ENCODE data around the gene HYAL3. TPM values are rescaled to one million over a fixed set of nuclear protein-coding genes. Genes with fewer than 3 reads are reported as not detected.

The HYAL3 gene
- total and polyA plus RNA-seq, 2 of the 13 experiments (the other 11 are each of a cell fraction or from before 2014, with no cell fraction given), result 5.5 to 10.4 TPM

- TF ChIP-seq ZBTB4 (CRISPR knock-in tag; IDR thresholded peaks at IDR 0.05; ENCODE audit: borderline replicate concordance) (no peak), SRSF9 (IDR thresholded peaks at IDR 0.05; ENCODE audit: borderline replicate concordance, insufficient read depth, low read depth, low read length, poor library complexity, severe bottlenecking) (no peak), POLR2AphosphoS5 (IDR thresholded peaks at IDR 0.05; ENCODE audit: low read depth, low read length) (peak; percentile 87), ZNF253 (CRISPR knock-in tag; IDR thresholded peaks at IDR 0.05; ENCODE audit: borderline replicate concordance) (no peak), SRSF4 (IDR thresholded peaks at IDR 0.05; ENCODE audit: low read depth, low read length, poor library complexity, severe bottlenecking) (no peak), AKAP8 (CRISPR knock-in tag; IDR thresholded peaks at IDR 0.05) (peak; percentile 87), ZNF768 (CRISPR knock-in tag; IDR thresholded peaks at IDR 0.05) (no peak; the same call in 1 of the 2 replicates), PTBP1 (IDR thresholded peaks at IDR 0.05; ENCODE audit: low read depth, low read length, poor library complexity, severe bottlenecking) (no peak), ZMYM3 (CRISPR knock-in tag; IDR thresholded peaks at IDR 0.05) (no peak), PCBP1 (IDR thresholded peaks at IDR 0.05; ENCODE audit: borderline replicate concordance, low read depth, low read length) (no peak), YY1 (IDR thresholded peaks at IDR 0.05; ENCODE audit: insufficient read depth, insufficient replicate concordance, low read depth, low read length) (peak; percentile 61), KDM6A (CRISPR knock-in tag; IDR thresholded peaks at IDR 0.05; ENCODE audit: low read depth) (no peak), SRF (IDR thresholded peaks at IDR 0.05; ENCODE audit: low read depth, low read length) (no peak), RCOR2 (CRISPR knock-in tag; IDR thresholded peaks at IDR 0.05) (0 out of 2 replicates have a peak, but pooled peaks have one; percentile 33), JUNB (CRISPR knock-in tag; IDR thresholded peaks at IDR 0.05; ENCODE audit: borderline replicate concordance) (no peak), MTF1 (CRISPR knock-in tag; IDR thresholded peaks at IDR 0.05) (peak; percentile 7; the same call in 1 of the 2 replicates), ZNF136 (CRISPR knock-in tag; IDR thresholded peaks at IDR 0.05; ENCODE audit: low read depth) (no peak), CHD4 (IDR thresholded peaks at IDR 0.05; ENCODE audit: borderline replicate concordance, low read length) (no peak), HNRNPLL (IDR thresholded peaks at IDR 0.05; ENCODE audit: low read depth, low read length, poor library complexity, severe bottlenecking) (peak; percentile 68), NFIC (IDR thresholded peaks at IDR 0.05; ENCODE audit: low read length) (no peak), SPEN (CRISPR knock-in tag; IDR thresholded peaks at IDR 0.05; ENCODE audit: low read depth) (peak; percentile 94), FOXM1 (CRISPR knock-in tag; IDR thresholded peaks at IDR 0.05) (no peak), RNF219 (CRISPR knock-in tag; IDR thresholded peaks at IDR 0.05) (no peak), ZNF44 (CRISPR knock-in tag; IDR thresholded peaks at IDR 0.05) (no peak)
Observed at GRCh38 chr3:50327943-50328691, 28.9 kb upstream of the HYAL3 start, which contains the start of gene TUSC2 (continued).
